ENCODE measurements around the gene TBC1D14.

The TBC1D14 gene

GRCh38 chr4:6932475-6932874 is 22.8 kb downstream of the TBC1D14 start:
- no peak for DNase-seq

- no peak for DNase-seq
These were observed 23.3 kb downstream of the TBC1D14 start for GRCh38 chr4:6932918-6933317.

- DNase-seq = no peak
These were observed 24.2 kb downstream of the TBC1D14 start for GRCh38 chr4:6933691-6934430.

GRCh38 chr4:6935965-6936364 is 26.3 kb downstream of the TBC1D14 start:
- no peak for DNase-seq

GRCh38 chr4:6937201-6937600 is 27.6 kb downstream of the TBC1D14 start:
- no peak for DNase-seq

- DNase-seq = no peak
These were observed 28.1 kb downstream of the TBC1D14 start for GRCh38 chr4:6937754-6938153.

- peak in 1 of 2 donors; percentile 24 for DNase-seq
These were observed 28.6 kb downstream of the TBC1D14 start for GRCh38 chr4:6938237-6938636.

GRCh38 chr4:6938647-6939271 is 29.1 kb downstream of the TBC1D14 start:
- DNase-seq = peak in 1 of 2 donors; percentile 23

- no peak for DNase-seq
These were observed 30.4 kb downstream of the TBC1D14 start for GRCh38 chr4:6939761-6940743.

DNA sequence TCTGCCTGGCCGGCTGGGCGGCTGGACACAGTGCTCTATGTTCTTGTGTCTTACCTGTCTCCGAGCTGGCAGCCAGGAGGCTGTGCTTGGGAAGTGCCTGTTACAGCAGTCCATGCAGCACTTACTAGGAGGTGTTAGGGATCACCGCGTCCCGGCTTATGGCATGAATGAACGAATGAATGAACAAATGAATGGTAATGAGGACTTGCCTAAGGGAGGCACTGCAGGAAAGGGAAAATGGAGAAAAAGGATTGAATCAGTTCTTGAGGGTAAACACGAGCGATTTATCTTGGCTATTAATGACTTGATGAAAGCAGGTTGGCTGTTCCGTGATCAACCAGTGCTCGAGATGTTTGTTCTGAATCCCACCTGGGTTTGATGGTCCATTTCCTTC is 31.1 kb downstream of the TBC1D14 start:
- DNase-seq = no peak

DNA sequence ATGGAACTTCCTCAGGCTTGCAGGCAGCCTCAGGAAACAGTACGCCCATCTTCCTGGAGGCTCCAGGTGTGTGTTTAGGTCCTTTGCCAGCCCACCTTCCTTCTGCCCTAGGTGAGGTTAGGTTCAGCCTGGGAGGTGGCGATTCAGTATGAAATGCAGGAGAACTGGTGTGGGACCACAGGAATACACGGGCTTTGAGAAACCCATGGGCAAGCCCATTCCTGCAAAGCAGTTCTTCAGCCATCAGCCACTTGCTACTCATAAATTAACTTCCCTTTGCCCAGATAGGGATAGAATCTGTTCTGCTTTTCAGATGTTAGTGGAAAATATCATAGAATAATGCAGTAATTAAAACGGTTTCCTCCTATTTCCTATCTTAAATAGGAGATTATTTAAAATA is 32.2 kb downstream of the TBC1D14 start:
- DNase-seq = no peak

DNA sequence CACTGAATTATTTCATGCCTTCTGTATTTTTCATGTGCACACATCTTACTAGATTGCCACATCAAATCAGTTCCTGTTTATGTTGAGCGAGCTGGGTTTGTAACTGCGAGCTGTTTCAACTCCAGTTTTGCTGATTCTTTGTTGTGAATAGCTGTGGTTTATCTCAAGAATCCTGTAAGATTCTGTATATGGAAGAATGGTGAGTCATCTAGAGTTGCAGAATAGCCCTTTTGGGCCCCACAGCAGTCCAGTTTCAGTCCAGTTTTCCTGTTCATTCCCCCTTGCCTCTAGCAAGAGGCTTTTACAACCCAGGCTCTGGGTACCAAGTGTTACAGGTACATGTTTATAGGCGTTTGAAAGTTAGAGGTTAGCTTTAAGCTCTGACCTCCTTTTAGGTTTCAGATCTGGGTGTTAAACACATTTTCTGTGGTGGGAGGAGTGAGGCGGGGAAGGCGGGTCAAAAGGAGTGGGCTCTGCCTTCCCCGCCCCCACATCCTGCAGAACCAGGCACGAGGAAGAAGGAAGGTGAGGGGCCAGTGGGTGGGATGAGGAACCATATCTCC is 32.7 kb downstream of the TBC1D14 start:
- DNase-seq = peak; percentile 39 to 49

- no peak for DNase-seq
These were observed 33.6 kb downstream of the TBC1D14 start for GRCh38 chr4:6943012-6943884.

DNA sequence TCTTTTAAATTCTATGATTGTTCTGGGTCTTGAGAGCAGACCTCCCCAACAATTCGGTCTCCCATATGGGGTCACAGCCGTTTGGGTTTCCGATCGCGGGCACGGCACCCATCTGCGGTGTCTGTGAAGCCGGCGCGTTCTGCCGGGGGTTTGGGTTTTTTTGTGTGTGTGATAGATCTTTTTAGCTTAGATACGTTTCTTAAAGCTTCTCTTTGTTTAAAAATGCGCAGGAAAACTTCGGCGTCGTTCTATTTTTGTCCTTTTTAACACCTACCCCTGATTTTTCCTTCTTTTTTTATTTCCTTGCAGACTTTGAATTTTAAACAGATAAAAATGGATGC is 34.2 kb downstream of the TBC1D14 start:
- no peak for DNase-seq

GRCh38 chr4:6944301-6945051 is 34.9 kb downstream of the TBC1D14 start:
- DNase-seq = no peak

GRCh38 chr4:6945052-6945409 is 35.4 kb downstream of the TBC1D14 start:
- DNase-seq = no peak

DNA sequence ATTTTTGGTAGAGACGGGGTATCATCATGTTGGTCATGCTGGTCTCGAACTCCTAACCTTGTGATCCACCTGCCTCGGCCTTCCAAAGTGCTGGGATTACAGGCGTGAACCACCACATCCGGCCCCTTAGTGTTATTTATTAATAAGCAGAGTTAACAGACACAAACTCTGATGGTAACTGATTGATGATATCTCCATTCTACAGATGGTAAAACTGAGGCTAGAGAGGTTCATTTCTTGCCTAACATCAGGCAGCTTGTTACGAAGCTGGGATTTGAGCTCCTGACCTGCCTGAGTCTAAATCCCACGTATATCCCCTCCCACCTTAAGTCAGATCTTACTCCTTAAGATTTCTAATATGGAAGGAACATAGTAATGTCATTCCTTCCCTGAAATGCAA is 36.9 kb downstream of the TBC1D14 start:
- DNase-seq = no peak

DNA sequence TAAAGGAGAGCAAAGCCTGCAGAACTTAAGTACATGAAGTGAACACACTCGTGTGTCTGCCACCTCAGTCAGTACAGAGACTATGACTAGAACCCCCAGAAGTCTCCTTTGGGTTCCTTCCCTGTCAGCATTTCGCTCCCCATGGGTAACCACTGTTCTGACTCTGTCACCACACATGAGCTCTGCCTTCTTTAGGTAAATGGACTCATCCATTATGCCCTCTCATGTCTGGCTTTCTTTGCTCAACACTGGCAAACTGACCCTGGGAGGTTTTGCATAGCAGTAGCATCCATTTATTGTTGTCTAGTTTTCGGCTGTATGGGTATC is 38.5 kb downstream of the TBC1D14 start:
- DNase-seq = no peak

GRCh38 chr4:6951880-6952381 is 42.3 kb downstream of the TBC1D14 start:
- no peak for DNase-seq

GRCh38 chr4:6953751-6954380 is 44.2 kb downstream of the TBC1D14 start:
- no peak for DNase-seq

Measured in CD4-positive, alpha-beta T cell treated with Interleukin-1 beta for 1 hour (primary cell).